ENCODE results near the gene VIPR2.

Gene VIPR2

DNA sequence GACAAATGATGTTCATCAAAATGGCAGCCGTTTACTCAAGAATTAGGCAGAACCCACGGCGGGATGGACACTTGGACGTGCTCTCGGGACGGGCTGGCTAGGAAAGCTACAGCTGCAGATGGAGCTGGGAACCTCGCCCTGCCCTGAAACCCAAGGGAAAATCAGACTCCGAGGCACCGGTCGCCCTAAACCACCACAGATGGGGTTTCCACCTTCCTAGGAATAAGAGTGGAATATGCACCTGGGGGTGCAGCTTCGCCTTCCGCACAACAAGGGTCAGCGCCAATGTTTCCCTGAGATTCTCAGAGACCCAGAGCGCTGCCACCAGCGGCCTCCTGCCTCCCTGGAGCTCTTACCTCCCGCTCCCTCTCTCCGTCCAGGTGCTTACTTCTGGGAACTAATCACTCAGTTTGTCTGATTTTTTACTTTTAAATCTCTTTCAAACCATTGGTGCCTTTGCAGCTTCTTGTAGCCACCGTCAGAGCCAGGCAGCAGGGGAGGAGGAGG, 165.6 kb downstream of the VIPR2 start:
- ATAC-seq = no peak
- TF ChIP-seq, protein P1, sequence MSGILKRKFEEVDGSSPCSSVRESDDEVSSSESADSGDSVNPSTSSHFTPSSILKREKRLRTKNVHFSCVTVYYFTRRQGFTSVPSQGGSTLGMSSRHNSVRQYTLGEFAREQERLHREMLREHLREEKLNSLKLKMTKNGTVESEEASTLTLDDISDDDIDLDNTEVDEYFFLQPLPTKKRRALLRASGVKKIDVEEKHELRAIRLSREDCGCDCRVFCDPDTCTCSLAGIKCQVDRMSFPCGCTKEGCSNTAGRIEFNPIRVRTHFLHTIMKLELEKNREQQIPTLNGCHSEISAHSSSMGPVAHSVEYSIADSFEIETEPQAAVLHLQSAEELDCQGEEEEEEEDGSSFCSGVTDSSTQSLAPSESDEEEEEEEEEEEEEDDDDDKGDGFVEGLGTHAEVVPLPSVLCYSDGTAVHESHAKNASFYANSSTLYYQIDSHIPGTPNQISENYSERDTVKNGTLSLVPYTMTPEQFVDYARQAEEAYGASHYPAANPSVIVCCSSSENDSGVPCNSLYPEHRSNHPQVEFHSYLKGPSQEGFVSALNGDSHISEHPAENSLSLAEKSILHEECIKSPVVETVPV (CRISPR knock-in tag; IDR thresholded peaks at IDR 0.05) = no peak
- TF ChIP-seq, protein P2, sequence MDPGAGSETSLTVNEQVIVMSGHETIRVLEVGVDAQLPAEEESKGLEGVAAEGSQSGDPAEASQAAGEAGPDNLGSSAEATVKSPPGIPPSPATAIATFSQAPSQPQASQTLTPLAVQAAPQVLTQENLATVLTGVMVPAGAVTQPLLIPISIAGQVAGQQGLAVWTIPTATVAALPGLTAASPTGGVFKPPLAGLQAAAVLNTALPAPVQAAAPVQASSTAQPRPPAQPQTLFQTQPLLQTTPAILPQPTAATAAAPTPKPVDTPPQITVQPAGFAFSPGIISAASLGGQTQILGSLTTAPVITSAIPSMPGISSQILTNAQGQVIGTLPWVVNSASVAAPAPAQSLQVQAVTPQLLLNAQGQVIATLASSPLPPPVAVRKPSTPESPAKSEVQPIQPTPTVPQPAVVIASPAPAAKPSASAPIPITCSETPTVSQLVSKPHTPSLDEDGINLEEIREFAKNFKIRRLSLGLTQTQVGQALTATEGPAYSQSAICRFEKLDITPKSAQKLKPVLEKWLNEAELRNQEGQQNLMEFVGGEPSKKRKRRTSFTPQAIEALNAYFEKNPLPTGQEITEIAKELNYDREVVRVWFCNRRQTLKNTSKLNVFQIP (CRISPR knock-in tag; IDR thresholded peaks at IDR 0.05; ENCODE audit: borderline replicate concordance, low read depth) = no peak
- TF ChIP-seq ARNTL (CRISPR knock-in tag; IDR thresholded peaks at IDR 0.05; ENCODE audit: borderline replicate concordance, low read depth) = no peak
- TF ChIP-seq PATZ1 (CRISPR knock-in tag; IDR thresholded peaks at IDR 0.05; ENCODE audit: borderline replicate concordance) = no peak
- no peak for TF ChIP-seq RARB (CRISPR knock-in tag; IDR thresholded peaks at IDR 0.05)
- TF ChIP-seq GLIS3 (CRISPR knock-in tag; IDR thresholded peaks at IDR 0.05) = no peak
- no peak for TF ChIP-seq BACH2 (CRISPR knock-in tag; IDR thresholded peaks at IDR 0.05; ENCODE audit: borderline replicate concordance)
- no peak for TF ChIP-seq ISL1 (CRISPR knock-in tag; IDR thresholded peaks at IDR 0.05)
- no peak for TF ChIP-seq OSR1 (CRISPR knock-in tag; IDR thresholded peaks at IDR 0.05)
- TF ChIP-seq SNAI2 (CRISPR knock-in tag; IDR thresholded peaks at IDR 0.05) = no peak
- no peak for TF ChIP-seq ZC3H10 (CRISPR knock-in tag; IDR thresholded peaks at IDR 0.05)
- TF ChIP-seq, protein P3, sequence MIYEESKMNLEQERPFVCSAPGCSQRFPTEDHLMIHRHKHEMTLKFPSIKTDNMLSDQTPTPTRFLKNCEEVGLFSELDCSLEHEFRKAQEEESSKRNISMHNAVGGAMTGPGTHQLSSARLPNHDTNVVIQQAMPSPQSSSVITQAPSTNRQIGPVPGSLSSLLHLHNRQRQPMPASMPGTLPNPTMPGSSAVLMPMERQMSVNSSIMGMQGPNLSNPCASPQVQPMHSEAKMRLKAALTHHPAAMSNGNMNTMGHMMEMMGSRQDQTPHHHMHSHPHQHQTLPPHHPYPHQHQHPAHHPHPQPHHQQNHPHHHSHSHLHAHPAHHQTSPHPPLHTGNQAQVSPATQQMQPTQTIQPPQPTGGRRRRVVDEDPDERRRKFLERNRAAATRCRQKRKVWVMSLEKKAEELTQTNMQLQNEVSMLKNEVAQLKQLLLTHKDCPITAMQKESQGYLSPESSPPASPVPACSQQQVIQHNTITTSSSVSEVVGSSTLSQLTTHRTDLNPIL (CRISPR knock-in tag; IDR thresholded peaks at IDR 0.05; ENCODE audit: low read depth) = no peak
- no peak for TF ChIP-seq ZNF565 (CRISPR knock-in tag; conservative IDR thresholded peaks at IDR 0.05; ENCODE audit: low read depth)
- TF ChIP-seq CSDC2 (CRISPR knock-in tag; IDR thresholded peaks at IDR 0.05) = no peak
- no peak for TF ChIP-seq ZFP3 (CRISPR knock-in tag; IDR thresholded peaks at IDR 0.05)
- no peak for TF ChIP-seq ZNF8 (CRISPR knock-in tag; IDR thresholded peaks at IDR 0.05)
- TF ChIP-seq ZFP30 (CRISPR knock-in tag; IDR thresholded peaks at IDR 0.05) = no peak
- TF ChIP-seq ESRRG (CRISPR knock-in tag; IDR thresholded peaks at IDR 0.05) = no peak
- no peak for TF ChIP-seq TCF4 (CRISPR knock-in tag; IDR thresholded peaks at IDR 0.05; ENCODE audit: borderline replicate concordance)
